Liver (tissue), 3 donors: ENCODE results near the gene BNC2.

Experiments used
- ATF3 ChIP-seq: IDR thresholded peaks from 2 replicates; pipeline ENCODE4 v1.6.1; 2016; ENCODE audit warnings: antibody characterized with exemption
- CTCF ChIP-seq: fragments of 150-350 bp; IDR thresholded peaks from 2 replicates; pipeline ENCODE4 v1.5.1; 2017; ENCODE audit warnings: improper control_type of control experiment, low read depth, low read length; ENCODE audit not compliant: missing input control
- JUND ChIP-seq, 2 donors: IDR thresholded peaks; 2 replicates each; pipeline ENCODE4 v1.6.1; 2016; ENCODE audit warnings: antibody characterized with exemption in 2 of 2
- REST ChIP-seq: IDR thresholded peaks from 2 replicates; pipeline ENCODE4 v1.6.1; 2016; ENCODE audit warnings: antibody characterized with exemption, mild to moderate bottlenecking
- RXRA ChIP-seq, 2 donors: IDR thresholded peaks; 2 replicates each; pipeline ENCODE4 v1.6.1; 2017 to 2018; ENCODE audit warnings: antibody characterized with exemption in 2 of 2, mild to moderate bottlenecking in 1 of 2
- TAF1 ChIP-seq: conservative IDR thresholded peaks from 2 replicates; pipeline ENCODE4 v1.6.1; 2016; ENCODE audit warnings: antibody characterized with exemption, mild to moderate bottlenecking
- YY1 ChIP-seq: IDR thresholded peaks from 2 replicates; pipeline ENCODE4 v1.6.1; 2016; ENCODE audit warnings: antibody characterized with exemption, mild to moderate bottlenecking
- donor health status: healthy.
- donor health status: healthy.

- TF ChIP-seq CTCF (no peak), JUND (IDR thresholded peaks at IDR 0.05) (no peak), YY1 (no peak), RXRA (IDR thresholded peaks at IDR 0.05) (no peak), TAF1 (no peak), ATF3 (no peak), REST (no peak)
Observed at GRCh38 chr9:16429671-16430070, 440.8 kb downstream of the BNC2 start.
